Endothelial cell of umbilical vein (primary cell): ENCODE data around the gene IP6K3. TPM values are rescaled to one million over a fixed set of nuclear protein-coding genes. Genes with fewer than 3 reads are reported as not detected.

Experiments used
- BruUV-seq: library from RNA; stranded (reverse); fragments of 400-500 nt; replicated peaks from 2 replicates; lab custom pipeline; 2021; lab: Mats Ljungman, UMichigan
- CTCF ChIA-PET: fragments of 300-600, 350-600 bp; sonication (Branson Sonifier 250); formaldehyde crosslinking; loops from one replicate; lab custom pipeline; 2021; ENCODE audit warnings: antibody characterized with exemption, inconsistent platforms; lab: Charles Lee
- POLR2A ChIA-PET: fragments of 300-600, 350-600 bp; sonication (Branson Sonifier 250); formaldehyde crosslinking; loops from one replicate; lab custom pipeline; 2021; ENCODE audit warnings: antibody characterized with exemption, inconsistent platforms; lab: Charles Lee
- DNase-seq: peaks from one replicate; pipeline ENCODE4 v3.0.0-alpha.2; 2011; ENCODE audit warnings: low read depth, low spot score
- FAIRE-seq: peaks from 2 replicates; lab custom pipeline; 2011; peaks lifted over from hg19 to GRCh38; lab: Jason Lieb, UNC
- H2AFZ ChIP-seq: 2 replicates; pipeline ENCODE4 v1.6.0; 2012; ENCODE audit warnings: low read depth, low read length, control low read depth, inconsistent platforms
- H3K27ac ChIP-seq: 2 replicates; pipeline ENCODE4 v1.5.1; 2011; ENCODE audit warnings: low read depth, mild to moderate bottlenecking, control low read depth, low read length, moderate library complexity; ENCODE audit not compliant: insufficient read depth
- H3K27me3 ChIP-seq, 2 experiments: 2 replicates each; pipeline versions ENCODE4 v1.6.0 to v1.6.1; 2011; ENCODE audit warnings: low read length in 2 of 2, mixed read lengths in 1 of 2; ENCODE audit not compliant: control insufficient read depth in 2 of 2, insufficient read depth in 2 of 2
- H3K36me3 ChIP-seq, 2 experiments: 2 replicates in 1 of 2; 3 replicates in 1 of 2; pipeline ENCODE4 v1.5.1; 2011; ENCODE audit warnings: low read length in 2 of 2, mild to moderate bottlenecking in 1 of 2, moderate library complexity in 1 of 2; ENCODE audit not compliant: control insufficient read depth in 2 of 2, insufficient read depth in 2 of 2; ENCODE audit errors: extremely low read depth in 1 of 2
- H3K4me1 ChIP-seq: 3 replicates; pipeline ENCODE4 v1.5.1; 2011; ENCODE audit warnings: mild to moderate bottlenecking, low read length; ENCODE audit not compliant: control insufficient read depth, insufficient read depth; ENCODE audit errors: extremely low read depth
- H3K4me2 ChIP-seq: 2 replicates; pipeline ENCODE4 v1.6.1; 2011; ENCODE audit warnings: low read length, control low read depth, mixed read lengths; ENCODE audit not compliant: insufficient read depth
- H3K4me3 ChIP-seq, 3 experiments: fragments of 200-600 bp in 1 of 3; sonication (generic), shearing (Covaris generic) in 1 of 3; replicated peaks in 1 of 3; 2 replicates each; pipeline ENCODE4 v1.5.1; 2011 to 2016; ENCODE audit warnings: control low read depth in 3 of 3, low read length in 3 of 3, mild to moderate bottlenecking in 2 of 3, inconsistent platforms in 1 of 3, low read depth in 1 of 3, moderate library complexity in 1 of 3; ENCODE audit not compliant: insufficient read depth in 1 of 3
- H3K79me2 ChIP-seq: 2 replicates; pipeline ENCODE4 v1.6.0; 2012; ENCODE audit warnings: low read length, inconsistent platforms; ENCODE audit not compliant: control insufficient read depth, insufficient read depth
- H3K9ac ChIP-seq: replicated peaks from 2 replicates; pipeline ENCODE3; 2011; ENCODE audit warnings: low read length, control low read depth; ENCODE audit not compliant: insufficient read depth; ENCODE audit errors: extremely low read depth
- H3K9me1 ChIP-seq: replicated peaks from 3 replicates; pipeline ENCODE4 v1.6.0; 2011; ENCODE audit warnings: mild to moderate bottlenecking, low read length; ENCODE audit not compliant: control insufficient read depth, insufficient read depth; ENCODE audit errors: extremely low read depth
- H3K9me3 ChIP-seq: replicated peaks from 2 replicates; pipeline ENCODE4 v1.5.1; 2012; ENCODE audit warnings: low read length, inconsistent platforms; ENCODE audit not compliant: control insufficient read depth, insufficient read depth
- H4K20me1 ChIP-seq: replicated peaks from 2 replicates; pipeline ENCODE3; 2011; ENCODE audit warnings: mild to moderate bottlenecking, low read length; ENCODE audit not compliant: control insufficient read depth, insufficient read depth; ENCODE audit errors: extremely low read depth
- EZH2 ChIP-seq: IDR thresholded peaks from 2 replicates; pipeline ENCODE4 v1.6.1; 2012; ENCODE audit warnings: borderline replicate concordance, low read depth, mild to moderate bottlenecking, moderate library complexity, low read length, inconsistent platforms; ENCODE audit not compliant: severe bottlenecking
- FOS ChIP-seq: IDR thresholded peaks from 2 replicates; pipeline ENCODE4 v1.6.1; 2011; ENCODE audit warnings: mild to moderate bottlenecking, low read length, moderate library complexity, borderline replicate concordance; ENCODE audit not compliant: insufficient read depth
- GATA2 ChIP-seq: IDR thresholded peaks from 2 replicates; pipeline ENCODE4 v1.7.0; 2011; ENCODE audit warnings: low read depth, mild to moderate bottlenecking, moderate library complexity, mixed read lengths, low read length; ENCODE audit not compliant: insufficient read length, insufficient read depth
- JUN ChIP-seq: IDR thresholded peaks from 2 replicates; pipeline ENCODE4 v1.6.1; 2011; ENCODE audit warnings: borderline replicate concordance, low read depth; ENCODE audit not compliant: insufficient read length, insufficient read depth
- MAX ChIP-seq: IDR thresholded peaks from 2 replicates; pipeline ENCODE4 v1.6.1; 2011; ENCODE audit not compliant: insufficient read depth, insufficient read length
- MYC ChIP-seq: IDR thresholded peaks from one replicate; pipeline ENCODE4 v1.6.1; 2011; ENCODE audit warnings: mild to moderate bottlenecking, low read depth, low read length
- POLR2A ChIP-seq: IDR thresholded peaks from 2 replicates; pipeline ENCODE4 v1.6.1; 2012; ENCODE audit warnings: low read depth, mild to moderate bottlenecking, control low read depth, low read length
- POLR2AphosphoS5 ChIP-seq: IDR thresholded peaks from 2 replicates; pipeline ENCODE4 v1.6.1; 2012; ENCODE audit warnings: low read depth, mild to moderate bottlenecking, control low read depth, low read length, moderate library complexity; ENCODE audit not compliant: insufficient read depth
- dilution Hi-C: fragments of 300-500 bp; cut with MboI; formaldehyde crosslinking; loops from one replicate; pipeline ENCODE4 v1.15.0; 2019; ENCODE audit warnings: low sequenced_read_pairs; ENCODE audit not compliant: extremely low pct_ligation_motif_present
- intact Hi-C: fragments of 100-400 bp; cut with micrococcal nuclease; formaldehyde crosslinking; loops from one replicate; pipeline ENCODE4 v1.10.0; 2022
- polyA plus RNA-seq, 4 experiments: library from polyadenylated mRNA; depleted of rRNA in 3 of 4; stranded (reverse) in 3 of 4; unstranded in 1 of 4; fragments of >200 nt; gene quantifications; 2 replicates each; pipeline versions ENCODE4 v1.2.1 to v1.2.3, GENCODE V29; 2011 to 2012; ENCODE audit warnings: missing spikeins in 1 of 4
- total RNA-seq: library from RNA; stranded (reverse); gene quantifications from 2 replicates; pipeline ENCODE4 v1.2.3, GENCODE V29; 2021
- TF ChIP-seq, protein P1 (sequence below), 2 donors: IDR thresholded peaks; 1 replicate in 1 of 2; 2 replicates in 1 of 2; pipeline ENCODE4 v1.5.1; 2011; ENCODE audit warnings: low read length in 2 of 2, mild to moderate bottlenecking in 2 of 2, moderate library complexity in 2 of 2, control low read depth in 1 of 2, inconsistent platforms in 1 of 2, low read depth in 1 of 2; ENCODE audit not compliant: insufficient read depth in 1 of 2; ENCODE audit errors: extremely low read depth in 1 of 2

The IP6K3 gene
- total and polyA plus RNA-seq, 2 donors (not counting 3 experiments of a cell fraction or from before 2014, with no cell fraction given), result not detected

DNA sequence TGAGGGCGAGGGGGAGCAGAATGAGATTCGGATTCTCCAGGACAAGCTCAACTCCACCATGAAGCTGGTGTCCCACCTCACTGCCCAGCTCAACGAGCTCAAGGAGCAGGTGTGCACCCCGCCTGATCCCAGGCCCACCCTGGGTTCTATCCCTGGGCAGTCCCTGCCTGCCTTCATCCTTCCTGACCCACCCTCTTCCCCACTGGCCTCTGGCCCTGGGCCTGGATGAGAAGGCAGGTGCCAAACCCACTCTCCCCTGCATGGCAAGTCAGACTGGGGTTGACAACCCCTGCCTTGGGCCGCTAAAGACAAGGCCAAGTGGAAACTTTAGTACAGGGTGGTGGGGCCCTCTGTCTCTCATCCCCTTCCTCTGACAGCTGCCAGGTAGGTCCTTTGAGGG is 51.7 kb downstream of the IP6K3 start:
- H3K27me3 ChIP-seq, result no peaks in the 10 kb centered on the region
- H3K9me1 ChIP-seq, result no peaks in the 10 kb centered on the region
- ChIA-PET CTCF (interaction anchor here (0.9 to 5.9 kb wide), 6 partner anchors 22 to 105 kb away, joined by 3 to 47 read pairs (median 4); partner anchors contain the start of gene ITPR3), POLR2A (interaction anchor here (1.7 kb wide), 1 partner anchor 16 kb away, joined by 7 read pairs; the partner anchor contains the start of gene UQCC2)
- TF ChIP-seq FOS (no peak), EZH2 (no peak), JUN (no peak), POLR2AphosphoS5 (no peak), POLR2A (no peak), MYC (no peak), GATA2 (no peak), MAX (no peak)
- TF ChIP-seq, protein P1, sequence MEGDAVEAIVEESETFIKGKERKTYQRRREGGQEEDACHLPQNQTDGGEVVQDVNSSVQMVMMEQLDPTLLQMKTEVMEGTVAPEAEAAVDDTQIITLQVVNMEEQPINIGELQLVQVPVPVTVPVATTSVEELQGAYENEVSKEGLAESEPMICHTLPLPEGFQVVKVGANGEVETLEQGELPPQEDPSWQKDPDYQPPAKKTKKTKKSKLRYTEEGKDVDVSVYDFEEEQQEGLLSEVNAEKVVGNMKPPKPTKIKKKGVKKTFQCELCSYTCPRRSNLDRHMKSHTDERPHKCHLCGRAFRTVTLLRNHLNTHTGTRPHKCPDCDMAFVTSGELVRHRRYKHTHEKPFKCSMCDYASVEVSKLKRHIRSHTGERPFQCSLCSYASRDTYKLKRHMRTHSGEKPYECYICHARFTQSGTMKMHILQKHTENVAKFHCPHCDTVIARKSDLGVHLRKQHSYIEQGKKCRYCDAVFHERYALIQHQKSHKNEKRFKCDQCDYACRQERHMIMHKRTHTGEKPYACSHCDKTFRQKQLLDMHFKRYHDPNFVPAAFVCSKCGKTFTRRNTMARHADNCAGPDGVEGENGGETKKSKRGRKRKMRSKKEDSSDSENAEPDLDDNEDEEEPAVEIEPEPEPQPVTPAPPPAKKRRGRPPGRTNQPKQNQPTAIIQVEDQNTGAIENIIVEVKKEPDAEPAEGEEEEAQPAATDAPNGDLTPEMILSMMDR (IDR thresholded peaks at IDR 0.05; ENCODE audit: extremely low read depth in 1 of 2, insufficient read depth in 1 of 2, low read depth in 1 of 2, low read length in 2 of 2), result no peak
- no peaks in the 10 kb centered on the region for H4K20me1 ChIP-seq
- FAIRE-seq (no peak), DNase-seq (no peak)
- no peak overlapping the region for H3K4me3 ChIP-seq
- no peak overlapping the region for H2AFZ ChIP-seq
- H3K79me2 ChIP-seq, result peaks cover 3% of the 10 kb centered on the region
- peaks cover 69% of the 10 kb centered on the region for H3K4me1 ChIP-seq
- H3K9me3 ChIP-seq, result no peaks in the 10 kb centered on the region
- intact Hi-C loops, result no loop called here
- peak overlapping the region; percentile 56 for H3K9ac ChIP-seq
- dilution Hi-C loops, result no loop called here
- BruUV-seq, result no TSS peak
- H3K4me2 ChIP-seq, result no peak overlapping the region
- H3K27ac ChIP-seq, result peak overlapping the region; percentile 89
- peaks cover 0 to 12% of the 10 kb centered on the region in 2 experiments for H3K36me3 ChIP-seq
